ENCODE results near the gene CCL24.

- TF ChIP-seq POLR2A (IDR thresholded peaks at IDR 0.05): no peak
- no peak for TF ChIP-seq POLR2AphosphoS5 (IDR thresholded peaks at IDR 0.05)
Measured at GRCh38 chr7:75807452-75807851, 6.2 kb downstream of the CCL24 start.

Measured in transverse colon (tissue), 3 donors.